Nephron (organoid): ENCODE data around the gene CDX2.
"Not testable (repeated sequence)": the region's sequence is repeated elsewhere in the genome, so short reads cannot be mapped to it uniquely, and the experiment has no call there.

Source experiments
- H3K27ac Mint-ChIP-seq, 3 experiments: 2 replicates each; pipeline ENCODE4 v1.8.0; 2020; ENCODE audit warnings: mixed read lengths in 3 of 3, mild to moderate bottlenecking in 2 of 3, moderate library complexity in 1 of 3
- H3K27me3 Mint-ChIP-seq: 2 replicates; pipeline ENCODE4 v1.8.0; 2021; ENCODE audit warnings: low read depth, mild to moderate bottlenecking, moderate library complexity, mixed read lengths
- H3K36me3 Mint-ChIP-seq: 2 replicates; pipeline ENCODE4 v1.8.0; 2020; ENCODE audit warnings: low read depth, mixed read lengths
- H3K4me1 Mint-ChIP-seq: 2 replicates; pipeline ENCODE4 v1.8.0; 2020; ENCODE audit warnings: mixed read lengths
- H3K4me3 Mint-ChIP-seq, 3 experiments: 2 replicates each; pipeline ENCODE4 v1.8.0; 2020; ENCODE audit warnings: mild to moderate bottlenecking in 3 of 3, mixed read lengths in 3 of 3, moderate library complexity in 2 of 3
- H3K9me3 Mint-ChIP-seq: 2 replicates; pipeline ENCODE4 v1.8.0; 2020; ENCODE audit warnings: mixed read lengths
- TF ChIP-seq, protein P1 (sequence below), 3 experiments: fragments of 200-600 bp; sonication (generic); IDR thresholded peaks; one replicate each; pipeline ENCODE4 v1.5.0; 2021; ENCODE audit warnings: antibody characterized with exemption in 3 of 3; ENCODE audit not compliant: unreplicated experiment in 3 of 3

CDX2 gene

DNA sequence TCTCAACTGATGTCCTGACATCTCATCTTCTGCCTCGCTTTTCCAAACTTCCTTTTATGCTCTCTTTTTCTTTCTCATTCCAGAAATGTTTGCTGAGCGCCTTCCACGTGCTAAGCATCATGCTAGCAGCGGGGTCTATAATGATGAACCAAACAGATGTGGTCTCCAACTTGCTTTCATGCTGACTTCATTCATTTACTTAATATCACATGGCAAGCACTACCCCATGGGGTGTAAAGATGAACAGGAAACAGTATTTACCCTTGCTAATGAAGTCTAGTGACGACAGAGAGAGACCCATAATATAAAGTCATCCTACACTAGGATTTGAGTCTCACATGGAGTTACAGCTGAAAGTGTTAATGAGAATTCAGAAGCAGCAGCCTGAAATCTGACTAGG is 40.9 kb upstream of the CDX2 start:
- H3K27ac Mint-ChIP-seq: no peak overlapping the region

GRCh38 chr13:28005016-28005415 is 35.9 kb upstream of the CDX2 start:
- not testable (repeated sequence) for H3K9me3 Mint-ChIP-seq, H3K4me1 Mint-ChIP-seq, H3K27me3 Mint-ChIP-seq, H3K4me3 Mint-ChIP-seq, H3K36me3 Mint-ChIP-seq, H3K27ac Mint-ChIP-seq

More for the DNA sequence above, 40.9 kb upstream of the CDX2 start:
- no peaks in the 10 kb centered on the region for H3K9me3 Mint-ChIP-seq
- H3K4me3 Mint-ChIP-seq: no peak overlapping the region
- H3K36me3 Mint-ChIP-seq: no peaks in the 10 kb centered on the region
- no peaks in the 10 kb centered on the region for H3K4me1 Mint-ChIP-seq
- H3K27me3 Mint-ChIP-seq: peaks cover 4% of the 10 kb centered on the region
- TF ChIP-seq, protein P1, sequence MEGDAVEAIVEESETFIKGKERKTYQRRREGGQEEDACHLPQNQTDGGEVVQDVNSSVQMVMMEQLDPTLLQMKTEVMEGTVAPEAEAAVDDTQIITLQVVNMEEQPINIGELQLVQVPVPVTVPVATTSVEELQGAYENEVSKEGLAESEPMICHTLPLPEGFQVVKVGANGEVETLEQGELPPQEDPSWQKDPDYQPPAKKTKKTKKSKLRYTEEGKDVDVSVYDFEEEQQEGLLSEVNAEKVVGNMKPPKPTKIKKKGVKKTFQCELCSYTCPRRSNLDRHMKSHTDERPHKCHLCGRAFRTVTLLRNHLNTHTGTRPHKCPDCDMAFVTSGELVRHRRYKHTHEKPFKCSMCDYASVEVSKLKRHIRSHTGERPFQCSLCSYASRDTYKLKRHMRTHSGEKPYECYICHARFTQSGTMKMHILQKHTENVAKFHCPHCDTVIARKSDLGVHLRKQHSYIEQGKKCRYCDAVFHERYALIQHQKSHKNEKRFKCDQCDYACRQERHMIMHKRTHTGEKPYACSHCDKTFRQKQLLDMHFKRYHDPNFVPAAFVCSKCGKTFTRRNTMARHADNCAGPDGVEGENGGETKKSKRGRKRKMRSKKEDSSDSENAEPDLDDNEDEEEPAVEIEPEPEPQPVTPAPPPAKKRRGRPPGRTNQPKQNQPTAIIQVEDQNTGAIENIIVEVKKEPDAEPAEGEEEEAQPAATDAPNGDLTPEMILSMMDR (IDR thresholded peaks at IDR 0.05; ENCODE audit: unreplicated experiment in 3 of 3): no peak

DNA sequence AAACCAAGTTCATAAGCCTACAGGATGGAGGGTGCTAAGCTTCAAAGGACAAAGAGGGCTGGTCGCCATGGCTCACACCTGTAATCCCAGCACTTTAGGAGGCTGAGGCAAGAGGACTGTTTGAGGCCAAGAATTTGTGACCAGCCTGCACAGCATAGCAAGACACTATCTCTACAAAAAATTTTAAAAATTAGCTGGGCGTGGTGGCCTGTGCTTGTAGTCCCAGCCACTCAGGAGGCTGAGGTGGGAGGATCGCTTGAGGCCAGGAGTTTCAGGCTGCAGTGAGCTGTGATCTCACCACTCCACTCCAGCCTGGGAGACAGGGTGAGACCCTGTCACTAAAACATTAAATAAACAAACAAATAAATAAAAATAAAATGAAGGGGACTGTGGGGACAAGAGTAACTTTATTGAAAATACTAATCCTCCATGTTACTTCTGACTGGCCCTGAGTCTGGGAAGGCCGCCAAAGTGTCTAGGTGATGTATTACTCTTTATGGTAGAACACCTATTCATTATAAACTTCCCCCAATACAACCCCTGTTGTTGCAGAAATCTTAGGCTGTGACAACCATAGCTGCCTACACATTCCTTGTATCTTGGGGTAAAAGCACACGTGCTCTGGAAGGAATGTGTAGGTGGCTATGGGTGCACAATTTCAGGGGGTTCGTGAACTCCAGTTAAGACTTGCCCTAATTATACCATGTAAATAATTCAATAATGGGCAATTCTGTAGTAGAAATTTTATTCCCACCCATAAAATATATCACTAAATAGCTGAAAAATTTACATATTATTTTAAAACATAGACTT is 34.0 kb upstream of the CDX2 start:
- Mint-ChIP-seq H3K4me1 (peaks cover 4% of the 10 kb centered on the region), H3K9me3 (no peaks in the 10 kb centered on the region), H3K27me3 (peaks cover 6% of the 10 kb centered on the region), H3K27ac (no peak overlapping the region), H3K36me3 (no peaks in the 10 kb centered on the region), H3K4me3 (no peak overlapping the region)
- TF ChIP-seq, protein P1 (IDR thresholded peaks at IDR 0.05; ENCODE audit: unreplicated experiment in 3 of 3): no peak

DNA sequence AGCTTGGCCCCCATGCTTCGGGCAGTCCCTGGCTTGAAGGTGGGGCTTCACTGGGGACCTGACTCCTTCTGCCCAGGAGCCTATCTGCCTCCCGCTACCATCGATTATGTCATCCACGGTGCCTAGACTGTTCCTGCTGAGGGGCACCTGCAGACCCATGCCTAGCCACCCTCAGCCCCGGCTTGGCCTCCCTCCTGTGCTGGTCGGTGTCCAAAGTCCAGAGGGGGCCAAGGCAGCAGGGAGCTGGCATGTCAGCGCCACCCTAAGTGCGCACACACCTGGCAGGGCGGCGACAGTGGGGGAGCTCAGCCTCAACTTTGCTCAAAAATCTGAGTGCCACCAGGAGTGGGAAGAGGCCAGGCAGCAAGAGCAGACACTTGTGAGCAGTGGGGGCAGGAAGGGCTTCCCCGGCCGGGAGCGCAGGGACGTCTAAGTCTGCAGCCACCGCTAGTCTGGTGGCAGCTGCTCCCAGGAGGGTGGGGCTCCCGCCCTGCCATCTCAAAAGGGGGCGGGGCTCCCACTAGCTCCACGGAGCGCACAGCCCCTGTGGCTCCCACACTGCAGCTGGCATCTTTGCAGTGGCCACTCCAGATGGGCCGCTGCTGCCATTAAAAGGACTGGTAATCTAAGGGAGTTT is 32.8 kb upstream of the CDX2 start:
- Mint-ChIP-seq H3K4me3 (no peak overlapping the region), H3K9me3 (no peaks in the 10 kb centered on the region), H3K36me3 (no peaks in the 10 kb centered on the region), H3K27me3 (peaks cover 7% of the 10 kb centered on the region), H3K27ac (no peak overlapping the region), H3K4me1 (peaks cover 4% of the 10 kb centered on the region)
- TF ChIP-seq, protein P1 (IDR thresholded peaks at IDR 0.05; ENCODE audit: unreplicated experiment in 3 of 3): no peak

GRCh38 chr13:28001049-28001448 is 31.9 kb upstream of the CDX2 start:
- Mint-ChIP-seq H3K4me1 (peaks cover 4% of the 10 kb centered on the region), H3K4me3 (no peak overlapping the region), H3K27me3 (peaks cover 13% of the 10 kb centered on the region), H3K27ac (no peak overlapping the region), H3K9me3 (no peaks in the 10 kb centered on the region), H3K36me3 (no peaks in the 10 kb centered on the region)
- TF ChIP-seq, protein P1 (IDR thresholded peaks at IDR 0.05; ENCODE audit: unreplicated experiment in 3 of 3): no peak

- H3K27me3 Mint-ChIP-seq: peaks cover 13% of the 10 kb centered on the region
- TF ChIP-seq, protein P1 (IDR thresholded peaks at IDR 0.05; ENCODE audit: unreplicated experiment in 3 of 3): no peak
- no peak overlapping the region for H3K27ac Mint-ChIP-seq
- no peak overlapping the region for H3K4me3 Mint-ChIP-seq
- peaks cover 4% of the 10 kb centered on the region for H3K4me1 Mint-ChIP-seq
- H3K9me3 Mint-ChIP-seq: no peaks in the 10 kb centered on the region
- no peaks in the 10 kb centered on the region for H3K36me3 Mint-ChIP-seq
Observed at GRCh38 chr13:28000567-28000966, 31.5 kb upstream of the CDX2 start.
